Pancreas (tissue), 10 donors: ENCODE measurements around the gene ARHGAP12. TPM values are rescaled to one million over a fixed set of nuclear protein-coding genes. Genes with fewer than 3 reads are reported as not detected.

Source experiments
- ATAC-seq, 4 donors: fragments of 200-7000 bp; cut with Tn5 transposase; one replicate each; pipeline versions ENCODE4 v1.8.0 to v1.9.1; 2020; ENCODE audit warnings: mild to moderate bottlenecking in 4 of 4, moderate library complexity in 4 of 4
- DNase-seq, 6 donors: peaks; one replicate each; pipeline ENCODE4 v3.0.0-alpha.2; 2020
- FAIRE-seq: peaks from 2 replicates; lab custom pipeline; 2012; peaks lifted over from hg19 to GRCh38; lab: Jason Lieb, UNC
- H3K27ac ChIP-seq, 4 donors: fragments of 200-600 bp; sonication (generic); 1 replicate in 3 of 4; 2 replicates in 1 of 4; pipeline versions ENCODE4 v1.5.0 to v1.8.0; 2020
- H3K27me3 ChIP-seq, 4 donors: fragments of 200-600 bp; one replicate each; pipeline ENCODE4 v1.8.0; 2021
- H3K36me3 ChIP-seq, 3 donors: fragments of 200-600 bp; sonication (generic) in 1 of 3; one replicate each; pipeline versions ENCODE4 v1.5.0 to v1.8.0; 2020 to 2021
- H3K4me1 ChIP-seq, 3 donors: fragments of 200-600 bp; one replicate each; pipeline ENCODE4 v1.8.0; 2021
- H3K4me3 ChIP-seq, 4 donors: fragments of 200-600 bp; sonication (generic) in 2 of 4; one replicate each; pipeline versions ENCODE4 v1.5.0 to v1.8.0; 2020 to 2021
- H3K9me3 ChIP-seq, 4 donors: fragments of 200-600 bp; one replicate each; pipeline ENCODE4 v1.8.0; 2021
- WGBS, 2 donors: extraction: QIAGEN DNeasy Blood & Tissue Kit; methylation state at CpG; one replicate each; pipeline ENCODE4 v1.1.7; 2013; 5-methylcytosine and 5-hydroxymethylcytosine counted together
- intact Hi-C, 3 donors: fragments of 100-400 bp; cut with DNase I; formaldehyde crosslinking; loops; one replicate each; pipeline versions ENCODE4 v1.11.1 to v1.14.2; 2022
- polyA plus RNA-seq, 2 donors: library from polyadenylated mRNA; stranded (reverse); fragments of 200-250 nt; gene quantifications; one replicate each; pipeline ENCODE4 v1.2.3, GENCODE V29; 2013
- total RNA-seq, 6 donors: library from RNA; stranded (reverse); fragmentation: NEBNext Ultra II Directional in 4 of 6; extraction: Animal tissue kit (Norgen Biotek cat#: 25700) in 4 of 6; gene quantifications; one replicate each; pipeline versions ENCODE4 v1.2.1 to v1.2.4, GENCODE V29; 2021 to 2023
- TF ChIP-seq, protein P1 (sequence below), 4 donors: fragments of 200-600 bp; sonication (generic) in 3 of 4; IDR thresholded peaks; one replicate each; pipeline versions ENCODE4 v1.5.0 to v1.8.0; 2021; ENCODE audit warnings: antibody characterized with exemption in 4 of 4
- donor health status: healthy with polysubstance abuse.
- donor health status: DM: no; HTN: no; CAD: no; lungs with moderate emphysema.
- donor health status: DM: no; HTN: no; CAD: no.
- donor health status: control.
- donor health status: control.
- donor health status: Bipolar disorder and iron deficiency.
- donor health status: DM: yes; HTN: yes; CAD: no.
- donor health status: DM: no; HTN: no; CAD: no.
- donor health status: DM: no; HTN: no; CAD: no.
- donor health status: DM: yes; HTN: yes; CAD: no.

ARHGAP12 gene
- total and polyA plus RNA-seq, 8 donors, result 16.3 to 30.1 (median 23.5) TPM

GRCh38 chr10:31820096-31820495 lies 108.5 kb downstream of the ARHGAP12 start:
- no peak for DNase-seq
- Histone ChIP-seq H3K4me1 (peaks cover 0 to 8% (median 0%) of the 10 kb centered on the region in 3 donors), H3K9me3 (no peaks in the 10 kb centered on the region), H3K27ac (no peak overlapping the region), H3K27me3 (no peaks in the 10 kb centered on the region), H3K36me3 (no peaks in the 10 kb centered on the region), H3K4me3 (no peak overlapping the region)
- TF ChIP-seq, protein P1, sequence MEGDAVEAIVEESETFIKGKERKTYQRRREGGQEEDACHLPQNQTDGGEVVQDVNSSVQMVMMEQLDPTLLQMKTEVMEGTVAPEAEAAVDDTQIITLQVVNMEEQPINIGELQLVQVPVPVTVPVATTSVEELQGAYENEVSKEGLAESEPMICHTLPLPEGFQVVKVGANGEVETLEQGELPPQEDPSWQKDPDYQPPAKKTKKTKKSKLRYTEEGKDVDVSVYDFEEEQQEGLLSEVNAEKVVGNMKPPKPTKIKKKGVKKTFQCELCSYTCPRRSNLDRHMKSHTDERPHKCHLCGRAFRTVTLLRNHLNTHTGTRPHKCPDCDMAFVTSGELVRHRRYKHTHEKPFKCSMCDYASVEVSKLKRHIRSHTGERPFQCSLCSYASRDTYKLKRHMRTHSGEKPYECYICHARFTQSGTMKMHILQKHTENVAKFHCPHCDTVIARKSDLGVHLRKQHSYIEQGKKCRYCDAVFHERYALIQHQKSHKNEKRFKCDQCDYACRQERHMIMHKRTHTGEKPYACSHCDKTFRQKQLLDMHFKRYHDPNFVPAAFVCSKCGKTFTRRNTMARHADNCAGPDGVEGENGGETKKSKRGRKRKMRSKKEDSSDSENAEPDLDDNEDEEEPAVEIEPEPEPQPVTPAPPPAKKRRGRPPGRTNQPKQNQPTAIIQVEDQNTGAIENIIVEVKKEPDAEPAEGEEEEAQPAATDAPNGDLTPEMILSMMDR (IDR thresholded peaks at IDR 0.05), result no peak
- no peak for FAIRE-seq
- intact Hi-C loops, result no loop called here
- ATAC-seq, result no peak

DNA sequence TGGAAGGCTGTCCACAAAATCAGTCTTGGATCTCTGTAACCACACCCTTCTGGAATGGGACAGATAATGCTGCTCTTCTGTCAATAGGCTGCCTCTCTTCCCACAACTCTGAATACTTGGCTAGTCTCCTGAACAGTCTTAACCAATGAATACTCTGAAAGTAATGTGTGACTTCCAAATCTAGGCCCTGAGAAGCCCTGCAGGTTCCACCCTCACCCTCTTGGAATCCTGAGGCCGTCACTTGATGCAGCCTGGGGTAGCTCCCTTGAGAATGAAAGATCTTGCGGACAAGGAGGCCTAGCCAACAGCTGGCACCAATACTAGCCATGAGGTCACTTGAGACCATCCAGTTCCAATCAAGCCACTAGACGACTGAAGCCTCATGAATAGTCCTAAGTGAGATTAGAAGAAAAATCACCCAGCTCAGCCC lies 109.2 kb downstream of the ARHGAP12 start:
- ATAC-seq, result peak in 1 of 4 donors; percentile 54
- H3K4me3 ChIP-seq, result no peak overlapping the region
- H3K27me3 ChIP-seq, result no peaks in the 10 kb centered on the region
- TF ChIP-seq, protein P1 (IDR thresholded peaks at IDR 0.05), result no peak
- no peak for DNase-seq
- H3K27ac ChIP-seq, result no peak overlapping the region
- H3K4me1 ChIP-seq, result peaks cover 0 to 8% (median 0%) of the 10 kb centered on the region in 3 donors
- 75 to 81% methylated on average over 3 of the region's 3 CpGs for WGBS, 2 donors
- H3K9me3 ChIP-seq, result no peaks in the 10 kb centered on the region
- no peaks in the 10 kb centered on the region for H3K36me3 ChIP-seq
- intact Hi-C loops, result no loop called here
- FAIRE-seq, result no peak

DNA sequence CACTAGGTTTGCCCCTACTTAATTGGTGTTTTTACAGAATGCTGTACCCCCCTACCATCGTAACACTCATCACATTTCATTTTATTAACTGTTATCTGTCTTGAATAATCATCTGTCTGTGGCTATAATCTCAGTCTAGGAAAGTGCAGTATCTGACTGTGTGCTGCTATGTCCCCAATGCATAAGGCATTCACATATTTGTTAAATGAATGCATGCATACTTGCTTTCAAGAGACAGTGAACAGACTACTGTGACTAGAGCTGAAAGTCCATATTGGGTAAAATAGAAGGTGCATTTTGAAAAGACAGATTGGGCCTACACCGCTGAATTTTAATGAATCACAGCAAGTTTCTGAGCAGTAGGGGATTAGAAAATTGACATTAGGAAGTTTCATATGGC lies 112.3 kb downstream of the ARHGAP12 start:
- Histone ChIP-seq H3K9me3 (no peaks in the 10 kb centered on the region), H3K4me1 (peaks cover 0 to 7% (median 0%) of the 10 kb centered on the region in 3 donors), H3K4me3 (no peak overlapping the region), H3K27ac (no peak overlapping the region), H3K36me3 (no peaks in the 10 kb centered on the region), H3K27me3 (no peaks in the 10 kb centered on the region)
- DNase-seq (no peak), FAIRE-seq (peak; percentile 32), ATAC-seq (no peak)
- TF ChIP-seq, protein P1 (IDR thresholded peaks at IDR 0.05), result no peak
- intact Hi-C loops, result no loop called here
- WGBS, 2 donors, result 93 to 94% methylated on average over 2 of the region's 2 CpGs

- DNase-seq (peak in 2 of 6 donors; percentile 18 to 24), FAIRE-seq (peak; percentile 97), ATAC-seq (peak; percentile 55 to 87 (median 84))
- WGBS, 2 donors, result 59 to 61% methylated on average over 6 of the region's 6 CpGs
- Histone ChIP-seq H3K27ac (peak overlapping the region in 1 of 4 donors; percentile 34), H3K27me3 (no peaks in the 10 kb centered on the region), H3K4me3 (peak overlapping the region in 1 of 4 donors; percentile 17), H3K9me3 (no peaks in the 10 kb centered on the region), H3K4me1 (no peaks in the 10 kb centered on the region), H3K36me3 (no peaks in the 10 kb centered on the region)
- TF ChIP-seq, protein P1 (IDR thresholded peaks at IDR 0.05), result peak; percentile 10 to 30 (median 21)
- intact Hi-C loops, result no loop called here
Measured at GRCh38 chr10:31808258-31809218, 120.1 kb downstream of the ARHGAP12 start.
